Measurements from ENCODE around the gene TDRD12. TPM values are rescaled to one million over a fixed set of nuclear protein-coding genes. Genes with fewer than 3 reads are reported as not detected.
"Not testable (repeated sequence)": the region's sequence is repeated elsewhere in the genome, so short reads cannot be mapped to it uniquely, and the experiment has no call there.

Gene TDRD12
- total RNA-seq, 3 donors from 2014 or later, result 0.05 to 0.74 (median 0.68) TPM

- ATAC-seq, result no peak
- Mint-ChIP-seq H3K27me3 (ENCODE audit: low read depth) (no peaks in the 10 kb centered on the region), H3K36me3 (ENCODE audit: insufficient read depth) (no peaks in the 10 kb centered on the region), H3K4me1 (ENCODE audit: low read depth) (no peaks in the 10 kb centered on the region), H3K4me3 (no peak overlapping the region), H3K9me3 (no peaks in the 10 kb centered on the region)
- no peak for DNase-seq
These were observed 143.2 kb downstream of the TDRD12 start for GRCh38 chr19:32862741-32863140.

GRCh38 chr19:32863301-32863700 is 143.7 kb downstream of the TDRD12 start:
- H3K4me1 Mint-ChIP-seq (ENCODE audit: low read depth), result no peaks in the 10 kb centered on the region
- no peaks in the 10 kb centered on the region for H3K27me3 Mint-ChIP-seq (ENCODE audit: low read depth)
- H3K36me3 Mint-ChIP-seq (ENCODE audit: insufficient read depth), result no peaks in the 10 kb centered on the region
- no peaks in the 10 kb centered on the region for H3K9me3 Mint-ChIP-seq
- DNase-seq (no peak), ATAC-seq (no peak)
- no peak overlapping the region for H3K4me3 Mint-ChIP-seq

GRCh38 chr19:32863841-32864240 is 144.3 kb downstream of the TDRD12 start:
- H3K36me3 Mint-ChIP-seq (ENCODE audit: insufficient read depth), result no peaks in the 10 kb centered on the region
- no peaks in the 10 kb centered on the region for H3K9me3 Mint-ChIP-seq
- no peak overlapping the region for H3K4me3 Mint-ChIP-seq
- H3K27me3 Mint-ChIP-seq (ENCODE audit: low read depth), result no peaks in the 10 kb centered on the region
- ATAC-seq (no peak), DNase-seq (no peak)
- H3K4me1 Mint-ChIP-seq (ENCODE audit: low read depth), result no peaks in the 10 kb centered on the region

GRCh38 chr19:32864318-32865007 is 144.9 kb downstream of the TDRD12 start:
- Mint-ChIP-seq H3K4me3 (no peak overlapping the region), H3K27me3 (ENCODE audit: low read depth) (no peaks in the 10 kb centered on the region), H3K4me1 (ENCODE audit: low read depth) (no peaks in the 10 kb centered on the region), H3K9me3 (no peaks in the 10 kb centered on the region), H3K36me3 (ENCODE audit: insufficient read depth) (no peaks in the 10 kb centered on the region)
- no peak for ATAC-seq
- DNase-seq, result no peak

GRCh38 chr19:32865326-32865725 is 145.8 kb downstream of the TDRD12 start:
- Mint-ChIP-seq H3K4me3 (no peak overlapping the region), H3K4me1 (ENCODE audit: low read depth) (no peaks in the 10 kb centered on the region), H3K36me3 (ENCODE audit: insufficient read depth) (no peaks in the 10 kb centered on the region), H3K27me3 (ENCODE audit: low read depth) (no peaks in the 10 kb centered on the region), H3K9me3 (no peaks in the 10 kb centered on the region)
- no peak for DNase-seq
- no peak for ATAC-seq

GRCh38 chr19:32866061-32866460 is 146.5 kb downstream of the TDRD12 start:
- Mint-ChIP-seq H3K4me3 (no peak overlapping the region), H3K9me3 (no peaks in the 10 kb centered on the region), H3K27me3 (ENCODE audit: low read depth) (no peaks in the 10 kb centered on the region), H3K36me3 (ENCODE audit: insufficient read depth) (no peaks in the 10 kb centered on the region), H3K4me1 (ENCODE audit: low read depth) (no peaks in the 10 kb centered on the region)
- no peak for DNase-seq
- ATAC-seq, result no peak

GRCh38 chr19:32866564-32867265 is 147.1 kb downstream of the TDRD12 start:
- Mint-ChIP-seq H3K4me1 (ENCODE audit: low read depth) (no peaks in the 10 kb centered on the region), H3K4me3 (no peak overlapping the region), H3K9me3 (no peaks in the 10 kb centered on the region), H3K27me3 (ENCODE audit: low read depth) (no peaks in the 10 kb centered on the region), H3K36me3 (ENCODE audit: insufficient read depth) (no peaks in the 10 kb centered on the region)
- no peak for DNase-seq
- no peak for ATAC-seq

GRCh38 chr19:32867436-32867835 is 147.9 kb downstream of the TDRD12 start:
- not testable (repeated sequence) for H3K27me3 Mint-ChIP-seq (ENCODE audit: low read depth); DNase-seq; H3K36me3 Mint-ChIP-seq (ENCODE audit: insufficient read depth); H3K9me3 Mint-ChIP-seq; H3K4me3 Mint-ChIP-seq; H3K4me1 Mint-ChIP-seq (ENCODE audit: low read depth); ATAC-seq

GRCh38 chr19:32868206-32868950 is 148.8 kb downstream of the TDRD12 start:
- Mint-ChIP-seq H3K4me1 (ENCODE audit: low read depth) (no peaks in the 10 kb centered on the region), H3K9me3 (no peaks in the 10 kb centered on the region), H3K4me3 (no peak overlapping the region), H3K36me3 (ENCODE audit: insufficient read depth) (no peaks in the 10 kb centered on the region), H3K27me3 (ENCODE audit: low read depth) (no peaks in the 10 kb centered on the region)
- DNase-seq, result no peak
- ATAC-seq, result no peak

- H3K9me3 Mint-ChIP-seq, result no peaks in the 10 kb centered on the region
- ATAC-seq (no peak), DNase-seq (no peak)
- no peaks in the 10 kb centered on the region for H3K27me3 Mint-ChIP-seq (ENCODE audit: low read depth)
- no peak within 1 kb of the TSS for H3K4me3 Mint-ChIP-seq
- no peaks in the 10 kb centered on the region for H3K36me3 Mint-ChIP-seq (ENCODE audit: insufficient read depth)
- H3K4me1 Mint-ChIP-seq (ENCODE audit: low read depth), result no peaks in the 10 kb centered on the region
These were observed 149.9 kb downstream of the TDRD12 start, which contains the start of gene SLC7A9 for GRCh38 chr19:32869369-32869965. Gene SLC7A9 (minus strand): TSS chr19:32869767. CDS start chr19:32868534, 1,233 bp downstream.

GRCh38 chr19:32869966-32870573 is 150.5 kb downstream of the TDRD12 start:
- DNase-seq (no peak), ATAC-seq (no peak)
- no peaks in the 10 kb centered on the region for H3K4me1 Mint-ChIP-seq (ENCODE audit: low read depth)
- H3K36me3 Mint-ChIP-seq (ENCODE audit: insufficient read depth), result no peaks in the 10 kb centered on the region
- no peak overlapping the region for H3K4me3 Mint-ChIP-seq
- no peaks in the 10 kb centered on the region for H3K9me3 Mint-ChIP-seq
- no peaks in the 10 kb centered on the region for H3K27me3 Mint-ChIP-seq (ENCODE audit: low read depth)

- Mint-ChIP-seq H3K27me3 (ENCODE audit: low read depth) (no peaks in the 10 kb centered on the region), H3K4me1 (ENCODE audit: low read depth) (no peaks in the 10 kb centered on the region), H3K9me3 (no peaks in the 10 kb centered on the region), H3K4me3 (no peak overlapping the region), H3K36me3 (ENCODE audit: insufficient read depth) (no peaks in the 10 kb centered on the region)
- no peak for DNase-seq
- no peak for ATAC-seq
These were observed 151.4 kb downstream of the TDRD12 start for GRCh38 chr19:32870981-32871451.

GRCh38 chr19:32872391-32872790 is 152.8 kb downstream of the TDRD12 start:
- no peak overlapping the region for H3K4me3 Mint-ChIP-seq
- no peaks in the 10 kb centered on the region for H3K4me1 Mint-ChIP-seq (ENCODE audit: low read depth)
- H3K36me3 Mint-ChIP-seq (ENCODE audit: insufficient read depth), result no peaks in the 10 kb centered on the region
- no peak for ATAC-seq
- no peak for DNase-seq
- H3K9me3 Mint-ChIP-seq, result no peaks in the 10 kb centered on the region
- H3K27me3 Mint-ChIP-seq (ENCODE audit: low read depth), result no peaks in the 10 kb centered on the region

All from activated T-cell treated with anti-CD3 and anti-CD28 coated beads, Interleukin-2, amount 50 U/mL, for 4 hours (primary cell).